KMS-11 (cell line): Measurements from ENCODE around the gene CD58.

Experiments used
- H2AFZ ChIP-seq: fragments of 200-600 bp; sonication (generic); 2 replicates; pipeline ENCODE4 v1.6.1; 2016; ENCODE audit warnings: antibody characterized with exemption, mixed run types, low read depth
- H3K27ac ChIP-seq: fragments of 200-600 bp; sonication (generic); 2 replicates; pipeline ENCODE4 v1.6.1; 2016; ENCODE audit warnings: mild to moderate bottlenecking, mixed run types
- H3K27me3 ChIP-seq: fragments of 200-600 bp; sonication (generic); 2 replicates; pipeline ENCODE4 v1.6.1; 2017; ENCODE audit warnings: mild to moderate bottlenecking, low read depth, mixed run types, moderate library complexity; ENCODE audit not compliant: insufficient read depth
- H3K36me3 ChIP-seq: fragments of 200-600 bp; sonication (generic); 2 replicates; pipeline ENCODE4 v1.6.1; 2017; ENCODE audit warnings: mild to moderate bottlenecking, mixed run types; ENCODE audit not compliant: insufficient read depth
- H3K4me1 ChIP-seq: fragments of 200-600 bp; sonication (generic); 2 replicates; pipeline ENCODE4 v1.6.1; 2016; ENCODE audit warnings: mild to moderate bottlenecking, low read depth, mixed run types; ENCODE audit not compliant: poor library complexity, severe bottlenecking
- H3K4me2 ChIP-seq: fragments of 200-600 bp; sonication (generic); 2 replicates; pipeline ENCODE4 v1.7.0; 2016; ENCODE audit warnings: mild to moderate bottlenecking, mixed run types
- H3K4me3 ChIP-seq: fragments of 200-600 bp; sonication (generic); IDR thresholded peaks from 2 replicates; pipeline ENCODE4 v1.6.1; 2017; ENCODE audit warnings: low read depth, low read length, mixed read lengths; ENCODE audit not compliant: insufficient read depth
- H3K79me2 ChIP-seq: fragments of 200-600 bp; sonication (generic); 2 replicates; pipeline ENCODE4 v1.6.1; 2016; ENCODE audit warnings: low read depth, mixed run types; ENCODE audit not compliant: insufficient read depth
- H3K9ac ChIP-seq: fragments of 200-600 bp; sonication (generic); 2 replicates; pipeline ENCODE4 v1.6.1; 2016; ENCODE audit warnings: mild to moderate bottlenecking, mixed run types
- H4K20me1 ChIP-seq: fragments of 200-600 bp; sonication (generic); 2 replicates; pipeline ENCODE4 v1.6.1; 2016; ENCODE audit warnings: mild to moderate bottlenecking, mixed run types; ENCODE audit not compliant: insufficient read depth
- TF ChIP-seq, protein P1 (sequence below): fragments of 200-600 bp; sonication (generic); conservative IDR thresholded peaks from 2 replicates; pipeline ENCODE4 v1.6.1; 2017; ENCODE audit warnings: low read depth, mild to moderate bottlenecking, antibody characterized with exemption, low read length, moderate library complexity, mixed read lengths

CD58 gene

DNA sequence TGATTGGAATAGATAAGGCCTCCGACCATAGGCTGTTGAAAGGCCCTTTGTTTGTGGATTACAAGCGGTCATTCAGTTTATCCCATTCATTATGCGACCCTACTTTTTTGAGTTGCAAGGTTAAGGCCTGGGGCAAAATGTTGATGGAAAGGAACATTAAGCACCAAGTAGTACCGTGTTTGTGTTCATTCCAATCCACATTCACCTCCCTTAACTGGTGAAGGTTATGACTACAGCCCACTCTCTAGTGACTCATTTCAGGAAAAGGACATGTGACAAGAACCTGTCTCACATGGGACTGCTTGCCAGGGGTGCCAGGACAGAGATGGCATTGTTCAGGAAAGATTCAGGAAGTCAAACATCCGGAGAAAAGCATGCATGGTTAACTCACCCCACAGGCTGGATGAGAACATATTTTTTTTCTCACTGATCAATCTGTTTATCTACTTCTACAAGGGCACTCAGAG, 81.6 kb downstream of the CD58 start:
- Histone ChIP-seq H3K79me2 (no peaks in the 10 kb centered on the region), H3K4me1 (peaks cover 7% of the 10 kb centered on the region), H3K27ac (no peak overlapping the region), H3K4me3 (no peak overlapping the region), H3K4me2 (no peak overlapping the region), H4K20me1 (no peaks in the 10 kb centered on the region), H3K36me3 (no peaks in the 10 kb centered on the region), H2AFZ (no peak overlapping the region), H3K27me3 (no peaks in the 10 kb centered on the region), H3K9ac (no peak overlapping the region)
- TF ChIP-seq, protein P1, sequence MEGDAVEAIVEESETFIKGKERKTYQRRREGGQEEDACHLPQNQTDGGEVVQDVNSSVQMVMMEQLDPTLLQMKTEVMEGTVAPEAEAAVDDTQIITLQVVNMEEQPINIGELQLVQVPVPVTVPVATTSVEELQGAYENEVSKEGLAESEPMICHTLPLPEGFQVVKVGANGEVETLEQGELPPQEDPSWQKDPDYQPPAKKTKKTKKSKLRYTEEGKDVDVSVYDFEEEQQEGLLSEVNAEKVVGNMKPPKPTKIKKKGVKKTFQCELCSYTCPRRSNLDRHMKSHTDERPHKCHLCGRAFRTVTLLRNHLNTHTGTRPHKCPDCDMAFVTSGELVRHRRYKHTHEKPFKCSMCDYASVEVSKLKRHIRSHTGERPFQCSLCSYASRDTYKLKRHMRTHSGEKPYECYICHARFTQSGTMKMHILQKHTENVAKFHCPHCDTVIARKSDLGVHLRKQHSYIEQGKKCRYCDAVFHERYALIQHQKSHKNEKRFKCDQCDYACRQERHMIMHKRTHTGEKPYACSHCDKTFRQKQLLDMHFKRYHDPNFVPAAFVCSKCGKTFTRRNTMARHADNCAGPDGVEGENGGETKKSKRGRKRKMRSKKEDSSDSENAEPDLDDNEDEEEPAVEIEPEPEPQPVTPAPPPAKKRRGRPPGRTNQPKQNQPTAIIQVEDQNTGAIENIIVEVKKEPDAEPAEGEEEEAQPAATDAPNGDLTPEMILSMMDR, result no peak

DNA sequence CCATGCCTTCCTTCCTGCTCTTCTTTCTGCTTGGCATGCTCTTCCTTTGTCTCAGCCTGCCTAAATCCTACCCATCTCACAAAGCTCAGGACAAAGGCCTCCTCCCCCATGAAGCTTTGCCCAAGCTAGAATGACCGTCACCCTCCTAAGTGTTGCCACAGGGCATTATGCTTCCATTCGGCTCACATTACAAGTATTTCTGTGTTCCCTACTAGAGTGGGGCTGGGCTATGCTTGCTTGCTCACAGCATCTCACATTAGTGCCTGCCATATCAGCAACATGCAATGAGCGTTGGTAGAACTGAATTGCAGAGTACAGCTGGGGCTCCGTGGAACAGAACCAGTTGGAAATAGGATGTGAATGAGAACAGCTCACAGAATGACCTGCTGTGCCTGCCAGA, 82.8 kb downstream of the CD58 start:
- Histone ChIP-seq H3K9ac (no peak overlapping the region), H3K4me2 (no peak overlapping the region), H3K79me2 (no peaks in the 10 kb centered on the region), H3K4me3 (no peak overlapping the region), H3K27ac (no peak overlapping the region), H3K36me3 (no peaks in the 10 kb centered on the region), H3K27me3 (no peaks in the 10 kb centered on the region), H4K20me1 (no peaks in the 10 kb centered on the region), H2AFZ (no peak overlapping the region), H3K4me1 (peaks cover 7% of the 10 kb centered on the region)
- TF ChIP-seq, protein P1, result no peak

DNA sequence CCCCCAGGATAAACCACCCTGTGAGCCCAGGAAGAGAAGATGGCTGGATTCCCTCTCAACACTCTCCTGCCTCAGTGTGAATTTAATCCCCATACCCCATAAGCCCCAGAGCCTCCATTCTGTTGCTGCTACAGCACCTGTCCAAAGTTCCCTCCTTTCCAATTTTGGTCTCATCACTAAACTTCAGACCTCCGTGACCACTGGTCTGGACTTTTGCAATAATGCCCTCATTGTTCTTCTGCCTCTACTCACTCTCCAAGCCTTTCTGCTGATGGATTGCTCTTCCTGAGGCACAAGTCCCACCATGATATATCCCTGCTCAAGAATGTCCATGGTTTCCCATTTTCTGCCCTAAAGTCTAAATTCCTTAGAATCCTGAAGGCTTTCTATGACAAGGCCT, 83.2 kb downstream of the CD58 start:
- no peak overlapping the region for H2AFZ ChIP-seq
- H3K4me2 ChIP-seq, result no peak overlapping the region
- H3K4me1 ChIP-seq, result peaks cover 7% of the 10 kb centered on the region
- TF ChIP-seq, protein P1, result no peak
- no peaks in the 10 kb centered on the region for H3K36me3 ChIP-seq
- no peaks in the 10 kb centered on the region for H3K79me2 ChIP-seq
- H3K27ac ChIP-seq, result no peak overlapping the region
- H3K9ac ChIP-seq, result no peak overlapping the region
- no peak overlapping the region for H3K4me3 ChIP-seq
- H3K27me3 ChIP-seq, result no peaks in the 10 kb centered on the region
- H4K20me1 ChIP-seq, result no peaks in the 10 kb centered on the region

DNA sequence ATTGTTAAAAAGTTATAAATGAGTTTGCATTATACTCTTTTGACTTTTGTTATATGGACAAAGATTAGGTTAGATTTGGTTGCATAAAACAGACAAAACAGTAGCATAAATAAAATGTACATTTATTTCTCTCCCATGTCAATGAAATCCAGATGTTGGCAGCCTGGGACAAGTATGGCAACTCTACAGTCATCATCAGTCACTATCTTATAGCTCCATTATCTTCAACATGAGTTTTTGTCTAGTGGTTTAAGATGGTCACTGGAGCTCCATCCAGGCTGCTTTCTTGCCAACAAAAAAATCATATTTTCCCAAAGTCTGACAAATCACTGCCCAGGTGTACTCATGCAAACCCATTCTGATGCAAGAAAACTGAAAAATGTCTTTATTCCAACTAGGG, 83.8 kb downstream of the CD58 start:
- Histone ChIP-seq H3K79me2 (no peaks in the 10 kb centered on the region), H4K20me1 (no peaks in the 10 kb centered on the region), H3K27me3 (no peaks in the 10 kb centered on the region), H2AFZ (no peak overlapping the region), H3K4me2 (no peak overlapping the region), H3K4me1 (peaks cover 7% of the 10 kb centered on the region), H3K27ac (no peak overlapping the region), H3K4me3 (no peak overlapping the region), H3K9ac (no peak overlapping the region), H3K36me3 (no peaks in the 10 kb centered on the region)
- TF ChIP-seq, protein P1, result no peak
